ENCODE measurements around the gene CDC42EP4. TPM values are rescaled to one million over a fixed set of nuclear protein-coding genes. Genes with fewer than 3 reads are reported as not detected.

Gene CDC42EP4
- total and polyA plus RNA-seq, 10 of the 15 experiments (the other 5 are each of a cell fraction or from before 2014, with no cell fraction given), result 0.05 to 7.1 (median 2.7) TPM

- 89% methylated on average over 8 of the region's 8 CpGs for WGBS (ENCODE audit: insufficient coverage, insufficient replicate concordance, low lambda C conversion rate, missing lambda C conversion rate)
- no peaks in the 10 kb centered on the region for H4K20me1 ChIP-seq (ENCODE audit: control insufficient read depth, insufficient read depth)
- no peak overlapping the region for H3K4me2 ChIP-seq (ENCODE audit: control insufficient read depth, insufficient read depth)
- no peak for ATAC-seq
- H3K4me3 ChIP-seq, result no peak overlapping the region
- SMC1A ChIA-PET (ENCODE audit: uncharacterized antibody, unreplicated experiment), result interaction anchor here (0.8 to 2.8 kb wide), 8 partner anchors 11 to 62 kb away, joined by 3 to 28 read pairs (median 9); no protein-coding TSS in a partner anchor
- no peak for FAIRE-seq
- no peaks in the 10 kb centered on the region for H3K36me3 ChIP-seq (ENCODE audit: control insufficient read depth in 2 of 2, insufficient read depth in 2 of 2, low read length in 1 of 2)
- H2AFZ ChIP-seq (ENCODE audit: control insufficient read depth, low read depth, low read length), result no peak overlapping the region
- DNase-seq (ENCODE audit: low read depth, low spot score), result no peak
- intact Hi-C loops (cut with micrococcal nuclease; ENCODE audit: unreplicated experiment), result no loop called here
- CTCF ChIA-PET, result interaction anchor here (1.0 to 2.0 kb wide), 5 partner anchors 23 to 64 kb away, joined by 3 to 7 read pairs (median 5); no protein-coding TSS in a partner anchor
- POLR2A ChIA-PET, result interaction anchor here (1.7 kb wide), 1 partner anchor 37 kb away, joined by 8 read pairs; no protein-coding TSS in a partner anchor
- no TSS peak for BruUV-seq (replicated peaks)
- RAD21 ChIA-PET (ENCODE audit: unreplicated experiment), result interaction anchor here (1.3 to 2.8 kb wide), 5 partner anchors 20 to 52 kb away, joined by 4 to 14 read pairs (median 9); no protein-coding TSS in a partner anchor
- no peaks in the 10 kb centered on the region for H3K27me3 ChIP-seq (replicated peaks in 1 of 2; ENCODE audit: control insufficient read depth in 2 of 2, insufficient read depth in 2 of 2, low read length in 1 of 2)
- no peaks in the 10 kb centered on the region for H3K79me2 ChIP-seq (ENCODE audit: control insufficient read depth, insufficient read depth, low read length)
- no peak overlapping the region for H3K27ac ChIP-seq (ENCODE audit: control insufficient read depth, insufficient read depth)
- in situ Hi-C loops (cut with MboI), result no loop called here
- H3K9me3 ChIP-seq (replicated peaks; ENCODE audit: control insufficient read depth, insufficient read depth, low read length), result no peaks in the 10 kb centered on the region
- TF ChIP-seq NFXL1 (IDR thresholded peaks at IDR 0.05; ENCODE audit: borderline replicate concordance) (no peak), ETV6 (conservative IDR thresholded peaks at IDR 0.05 in 1 of 2, IDR thresholded peaks at IDR 0.05 in 1 of 2; ENCODE audit: borderline replicate concordance in 1 of 2, low read depth in 1 of 2) (no peak), REST (IDR thresholded peaks at IDR 0.05; ENCODE audit: low read depth, low read length) (no peak), HDAC2 (IDR thresholded peaks at IDR 0.05) (no peak)
- peaks cover 12% of the 10 kb centered on the region for H3K4me1 ChIP-seq (ENCODE audit: control insufficient read depth, insufficient read depth, low read length)
- H3K9ac ChIP-seq (ENCODE audit: control insufficient read depth, insufficient read depth, low read length), result no peak overlapping the region
Measured at GRCh38 chr17:73318427-73318813, 6.6 kb upstream of the CDC42EP4 start.

All from GM12878 (cell line).